ENCODE data around the gene TAF4.
"Not testable (repeated sequence)": the region's sequence is repeated elsewhere in the genome, so short reads cannot be mapped to it uniquely, and the experiment has no call there.

The TAF4 gene

GRCh38 chr20:61976644-61977418 is 88.8 kb downstream of the TAF4 start:
- no peak for DNase-seq

- no peak for DNase-seq
Measured at GRCh38 chr20:61976263-61976643, 89.4 kb downstream of the TAF4 start.

- no peak for DNase-seq
Measured at GRCh38 chr20:61975407-61976129, 90.1 kb downstream of the TAF4 start.

GRCh38 chr20:61974357-61974665 is 91.4 kb downstream of the TAF4 start:
- DNase-seq = no peak

- DNase-seq = no peak
Measured at GRCh38 chr20:61973515-61974356, 91.9 kb downstream of the TAF4 start.

GRCh38 chr20:61972636-61973508 is 92.8 kb downstream of the TAF4 start:
- DNase-seq = no peak

GRCh38 chr20:61971595-61971994 is 94.1 kb downstream of the TAF4 start:
- not testable (repeated sequence) for DNase-seq

GRCh38 chr20:61970357-61970756 is 95.3 kb downstream of the TAF4 start:
- DNase-seq = no peak

GRCh38 chr20:61969806-61970205 is 95.9 kb downstream of the TAF4 start:
- DNase-seq = no peak

GRCh38 chr20:61968932-61969331 is 96.7 kb downstream of the TAF4 start:
- no peak for DNase-seq

- DNase-seq = no peak
Measured at GRCh38 chr20:61968036-61968810, 97.5 kb downstream of the TAF4 start.

GRCh38 chr20:61967300-61967699 is 98.4 kb downstream of the TAF4 start:
- DNase-seq = no peak

GRCh38 chr20:61966492-61967244 is 99.0 kb downstream of the TAF4 start:
- DNase-seq = no peak

- no peak for DNase-seq
Measured at GRCh38 chr20:61965606-61966491, 99.8 kb downstream of the TAF4 start.

GRCh38 chr20:61964675-61965605 is 100.7 kb downstream of the TAF4 start:
- DNase-seq = no peak

GRCh38 chr20:61963885-61964674 is 101.6 kb downstream of the TAF4 start:
- no peak for DNase-seq

GRCh38 chr20:61963149-61963548 is 102.5 kb downstream of the TAF4 start:
- DNase-seq = no peak

GRCh38 chr20:61960836-61961235 is 104.8 kb downstream of the TAF4 start:
- DNase-seq = no peak

All from activated CD4-positive, alpha-beta T cell treated with anti-CD3 and anti-CD28 coated beads for 1 hour (primary cell).